ENCODE results near the gene STPG3. TPM values are rescaled to one million over a fixed set of nuclear protein-coding genes. Genes with fewer than 3 reads are reported as not detected.

Gene STPG3
- total and polyA plus RNA-seq, 2 of the 13 experiments (the other 11 are each of a cell fraction or from before 2014, with no cell fraction given): not detected

DNA sequence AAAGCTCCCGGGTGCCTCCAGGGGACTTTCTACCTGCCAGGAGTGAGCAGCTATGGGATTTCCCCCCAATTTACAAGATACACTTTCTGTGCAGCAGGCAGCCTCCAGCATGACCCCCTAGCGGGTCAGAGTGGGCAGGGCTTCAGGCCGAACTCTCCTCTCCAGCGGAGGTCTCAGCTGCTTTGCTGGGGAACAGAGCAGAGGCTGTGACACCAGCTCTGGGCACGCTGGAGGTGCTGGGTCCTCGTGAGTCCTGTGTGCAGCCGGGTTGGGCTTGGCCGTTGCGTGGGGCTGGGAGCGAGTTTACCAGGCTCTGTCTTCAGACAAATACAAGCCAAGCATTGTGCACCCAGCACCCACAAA lies 48.1 kb downstream of the STPG3 start:
- Histone ChIP-seq H3K4me3 (replicated peaks in 1 of 3; ENCODE audit: insufficient read depth in 1 of 3, low read depth in 2 of 3, low read length in 3 of 3) (peak overlapping the region in 1 of 3 experiments; percentile 48; a peak in 1 of 6 replicates), H3K36me3 (replicated peaks in 1 of 2; ENCODE audit: control insufficient read depth in 1 of 2, insufficient read depth in 2 of 2, low read length in 2 of 2) (no peaks in the 10 kb centered on the region), H3K9ac (ENCODE audit: insufficient read depth, low read depth, low read length) (no peak overlapping the region), H3K4me2 (ENCODE audit: low read depth, low read length) (peak overlapping the region; percentile 63), H3K9me3 (ENCODE audit: low read length) (no peaks in the 10 kb centered on the region), H3K27ac (ENCODE audit: extremely low read length, insufficient read depth, low read length) (no peak overlapping the region), H3K79me2 (ENCODE audit: insufficient read depth, low read length) (no peaks in the 10 kb centered on the region), H4K20me1 (ENCODE audit: insufficient read depth, low read length) (no peaks in the 10 kb centered on the region), H3K27me3 (ENCODE audit: control insufficient read depth in 1 of 2, insufficient read depth in 2 of 2, low read length in 2 of 2) (peaks cover 12 to 59% of the 10 kb centered on the region in 2 experiments), H3K4me1 (ENCODE audit: insufficient read depth, low read length) (peaks cover 73% of the 10 kb centered on the region), H2AFZ (ENCODE audit: low read length) (no peak overlapping the region)
- FAIRE-seq: no peak
- no peak for DNase-seq (ENCODE audit: low spot score)
- intact Hi-C loops (cut with micrococcal nuclease; ENCODE audit: unreplicated experiment): no loop called here
- CTCF ChIA-PET (ENCODE audit: low intra/inter-chr PET ratio, low total read pairs): no interaction called here
- POLR2A ChIA-PET: interaction anchor here (2.2 kb wide), 1 partner anchor 22 kb away, joined by 7 read pairs; the partner anchor contains the start of gene TOR4A
- ATAC-seq: peak; percentile 8; the same call in 1 of the 3 replicates
- WGBS (ENCODE audit: low lambda C conversion rate): 2% methylated on average over 6 of the region's 10 CpGs
- in situ Hi-C loops (cut with HindIII; ENCODE audit: extremely low pct_ligation_motif_present, low pct_unique_long_range_greater_than_20kb): no loop called here
- TF ChIP-seq, protein P1, sequence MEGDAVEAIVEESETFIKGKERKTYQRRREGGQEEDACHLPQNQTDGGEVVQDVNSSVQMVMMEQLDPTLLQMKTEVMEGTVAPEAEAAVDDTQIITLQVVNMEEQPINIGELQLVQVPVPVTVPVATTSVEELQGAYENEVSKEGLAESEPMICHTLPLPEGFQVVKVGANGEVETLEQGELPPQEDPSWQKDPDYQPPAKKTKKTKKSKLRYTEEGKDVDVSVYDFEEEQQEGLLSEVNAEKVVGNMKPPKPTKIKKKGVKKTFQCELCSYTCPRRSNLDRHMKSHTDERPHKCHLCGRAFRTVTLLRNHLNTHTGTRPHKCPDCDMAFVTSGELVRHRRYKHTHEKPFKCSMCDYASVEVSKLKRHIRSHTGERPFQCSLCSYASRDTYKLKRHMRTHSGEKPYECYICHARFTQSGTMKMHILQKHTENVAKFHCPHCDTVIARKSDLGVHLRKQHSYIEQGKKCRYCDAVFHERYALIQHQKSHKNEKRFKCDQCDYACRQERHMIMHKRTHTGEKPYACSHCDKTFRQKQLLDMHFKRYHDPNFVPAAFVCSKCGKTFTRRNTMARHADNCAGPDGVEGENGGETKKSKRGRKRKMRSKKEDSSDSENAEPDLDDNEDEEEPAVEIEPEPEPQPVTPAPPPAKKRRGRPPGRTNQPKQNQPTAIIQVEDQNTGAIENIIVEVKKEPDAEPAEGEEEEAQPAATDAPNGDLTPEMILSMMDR (CRISPR knock-in tag; IDR thresholded peaks at IDR 0.05): 0 out of 2 replicates have a peak, but pooled peaks have one; percentile 9
- TF ChIP-seq HNRNPUL1 (IDR thresholded peaks at IDR 0.05; ENCODE audit: low read depth, low read length): no peak
- no TSS peak for BruUV-seq (replicated peaks)

DNA sequence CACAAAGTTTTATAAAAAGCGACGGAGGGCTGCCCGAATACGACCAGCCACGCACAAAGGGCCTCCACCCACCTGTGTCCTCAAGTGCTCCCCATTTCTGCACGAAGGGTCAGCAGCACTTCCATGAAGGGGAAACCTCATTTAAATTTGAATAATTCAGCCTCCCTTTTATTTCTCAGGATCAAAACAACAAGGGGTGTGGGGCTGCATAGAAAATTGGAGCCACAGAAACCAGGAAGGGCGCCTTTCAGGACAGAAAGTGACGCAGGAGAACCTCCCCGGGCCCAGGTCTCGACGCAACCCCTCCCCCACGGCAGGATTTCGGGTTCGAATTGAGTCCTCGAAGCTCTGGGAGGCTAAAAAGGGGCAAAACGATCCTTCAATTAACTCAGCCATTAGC lies 48.9 kb downstream of the STPG3 start:
- 29% methylated on average over 16 of the region's 16 CpGs for WGBS (ENCODE audit: low lambda C conversion rate)
- no peak overlapping the region for H3K27ac ChIP-seq (ENCODE audit: extremely low read length, insufficient read depth, low read length)
- H2AFZ ChIP-seq (ENCODE audit: low read length): no peak overlapping the region
- intact Hi-C loops (cut with micrococcal nuclease; ENCODE audit: unreplicated experiment): loop anchor here (10.0 kb wide), 1 partner anchor 105 kb away; no protein-coding TSS in a partner anchor
- no peaks in the 10 kb centered on the region for H4K20me1 ChIP-seq (ENCODE audit: insufficient read depth, low read length)
- ChIA-PET POLR2A (no interaction called here), CTCF (ENCODE audit: low intra/inter-chr PET ratio, low total read pairs) (interaction anchor here (0.6 kb wide), 1 partner anchor 19 kb away, joined by 3 read pairs; no protein-coding TSS in a partner anchor)
- H3K79me2 ChIP-seq (ENCODE audit: insufficient read depth, low read length): no peaks in the 10 kb centered on the region
- in situ Hi-C loops (cut with HindIII; ENCODE audit: extremely low pct_ligation_motif_present, low pct_unique_long_range_greater_than_20kb): no loop called here
- FAIRE-seq (no peak), ATAC-seq (no peak), DNase-seq (ENCODE audit: low spot score) (no peak)
- no peak overlapping the region for H3K9ac ChIP-seq (ENCODE audit: insufficient read depth, low read depth, low read length)
- peaks cover 12 to 66% of the 10 kb centered on the region in 2 experiments for H3K27me3 ChIP-seq (ENCODE audit: control insufficient read depth in 1 of 2, insufficient read depth in 2 of 2, low read length in 2 of 2)
- BruUV-seq (replicated peaks): TSS peak; percentile 63
- H3K4me1 ChIP-seq (ENCODE audit: insufficient read depth, low read length): peaks cover 71% of the 10 kb centered on the region
- TF ChIP-seq, protein P2, sequence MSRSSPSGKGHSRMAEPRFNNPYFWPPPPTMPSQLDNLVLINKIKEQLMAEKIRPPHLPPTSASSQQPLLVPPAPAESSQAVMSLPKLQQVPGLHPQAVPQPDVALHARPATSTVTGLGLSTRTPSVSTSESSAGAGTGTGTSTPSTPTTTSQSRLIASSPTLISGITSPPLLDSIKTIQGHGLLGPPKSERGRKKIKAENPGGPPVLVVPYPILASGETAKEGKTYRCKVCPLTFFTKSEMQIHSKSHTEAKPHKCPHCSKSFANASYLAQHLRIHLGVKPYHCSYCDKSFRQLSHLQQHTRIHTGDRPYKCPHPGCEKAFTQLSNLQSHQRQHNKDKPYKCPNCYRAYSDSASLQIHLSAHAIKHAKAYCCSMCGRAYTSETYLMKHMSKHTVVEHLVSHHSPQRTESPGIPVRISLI (CRISPR knock-in tag; IDR thresholded peaks at IDR 0.05; ENCODE audit: borderline replicate concordance): no peak
- no peak for TF ChIP-seq NPAS2 (CRISPR knock-in tag; IDR thresholded peaks at IDR 0.05; ENCODE audit: borderline replicate concordance)
- no peak for TF ChIP-seq U2AF2 (IDR thresholded peaks at IDR 0.05; ENCODE audit: low read depth, low read length)
- TF ChIP-seq SP140L (CRISPR knock-in tag; IDR thresholded peaks at IDR 0.05; ENCODE audit: borderline replicate concordance): no peak
- no peak for TF ChIP-seq CCDC6 (CRISPR knock-in tag; IDR thresholded peaks at IDR 0.05)
- TF ChIP-seq ETV5 (CRISPR knock-in tag; IDR thresholded peaks at IDR 0.05; ENCODE audit: borderline replicate concordance): no peak
- no peaks in the 10 kb centered on the region for H3K36me3 ChIP-seq (replicated peaks in 1 of 2; ENCODE audit: control insufficient read depth in 1 of 2, insufficient read depth in 2 of 2, low read length in 2 of 2)
- H3K9me3 ChIP-seq (ENCODE audit: low read length): no peaks in the 10 kb centered on the region
- H3K4me3 ChIP-seq (replicated peaks in 1 of 3; ENCODE audit: insufficient read depth in 1 of 3, low read depth in 2 of 3, low read length in 3 of 3): no peak overlapping the region
- peak overlapping the region; percentile 27; the same call in 1 of the 2 replicates for H3K4me2 ChIP-seq (ENCODE audit: low read depth, low read length)

Measured in HepG2 (cell line).